GM12891 (cell line): ENCODE results near the gene PLA2G2A.

ENCODE experiments used
- POLR2A ChIP-seq: IDR thresholded peaks from 2 replicates; pipeline ENCODE4 v1.6.1; 2011; ENCODE audit warnings: low read depth, low read length, control low read depth
- POLR2AphosphoS5 ChIP-seq: IDR thresholded peaks from 2 replicates; pipeline ENCODE4 v1.6.1; 2011; ENCODE audit warnings: low read depth, low read length, control low read depth
- SPI1 ChIP-seq: IDR thresholded peaks from 2 replicates; pipeline ENCODE4 v1.6.1; 2011; ENCODE audit warnings: low read depth, low read length, control low read depth
- TAF1 ChIP-seq: IDR thresholded peaks from 2 replicates; pipeline ENCODE4 v1.6.1; 2011; ENCODE audit warnings: low read depth, low read length, control low read depth

DNA sequence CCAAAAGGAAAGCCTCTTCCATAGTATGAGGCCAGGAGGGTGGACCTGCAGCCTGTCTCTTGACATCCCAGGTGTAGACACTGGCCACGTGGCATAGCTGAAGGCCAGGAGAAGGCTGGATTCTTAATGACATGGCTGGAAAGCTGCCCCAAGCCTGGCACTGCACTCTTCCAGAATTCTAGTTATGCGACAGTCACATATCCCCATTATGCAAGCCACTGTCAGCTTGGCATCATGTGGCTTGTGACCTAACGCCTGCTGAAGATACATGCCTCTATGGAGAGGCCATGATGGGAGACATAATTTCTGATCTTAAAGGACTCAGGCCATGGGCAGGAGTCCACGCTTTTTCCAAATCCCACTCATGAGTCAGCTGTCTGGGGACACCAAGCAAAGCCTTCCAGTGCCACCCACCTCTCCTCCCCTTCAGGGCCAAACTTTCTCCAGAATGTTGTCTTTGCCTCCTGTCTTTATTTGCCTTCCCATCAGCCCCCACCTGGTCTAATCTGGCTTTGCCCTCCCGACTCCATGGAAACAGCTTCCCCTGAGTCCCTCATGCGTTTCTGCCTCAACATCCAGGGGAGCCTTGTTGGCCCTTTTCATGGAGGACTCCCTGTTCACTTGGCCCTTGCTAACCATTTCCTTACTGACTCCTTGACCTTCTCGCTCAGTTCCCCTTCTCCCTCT is 3.0 kb downstream of the PLA2G2A start:
- TF ChIP-seq POLR2A (no peak), SPI1 (no peak), POLR2AphosphoS5 (no peak), TAF1 (no peak)
